Stimulated activated CD8-positive, alpha-beta memory T cell treated with anti-CD3 and anti-CD28 coated beads, Interleukin-4, amount 100 ng/mL, for 24 hours (primary cell): ENCODE measurements around the gene STRA8.

ENCODE experiments used
- DNase-seq: peaks from one replicate; pipeline ENCODE4 v3.0.0-alpha.2; 2020; ENCODE audit warnings: low read depth

Gene STRA8

GRCh38 chr7:135238112-135238744, 4.6 kb downstream of the STRA8 start:
- no peak for DNase-seq

- no peak for DNase-seq
Measured at GRCh38 chr7:135239263-135239662, 5.6 kb downstream of the STRA8 start.

GRCh38 chr7:135240441-135240840, 6.8 kb downstream of the STRA8 start:
- no peak for DNase-seq

- DNase-seq: no peak
Measured at GRCh38 chr7:135242096-135242684, 8.6 kb downstream of the STRA8 start.

GRCh38 chr7:135245226-135246190, 11.9 kb downstream of the STRA8 start:
- no peak for DNase-seq

- no peak for DNase-seq
Measured at GRCh38 chr7:135246191-135246825, 12.7 kb downstream of the STRA8 start.

GRCh38 chr7:135247746-135248471, 14.3 kb downstream of the STRA8 start:
- no peak for DNase-seq

- no peak for DNase-seq
Measured at GRCh38 chr7:135248546-135248945, 14.9 kb downstream of the STRA8 start.

- DNase-seq: no peak
Measured at GRCh38 chr7:135251496-135252391, 18.1 kb downstream of the STRA8 start.

GRCh38 chr7:135253851-135254771, 20.5 kb downstream of the STRA8 start:
- DNase-seq: no peak

GRCh38 chr7:135257790-135258189, 24.2 kb downstream of the STRA8 start:
- no peak for DNase-seq

- DNase-seq: no peak
Measured at GRCh38 chr7:135258585-135258984, 24.9 kb downstream of the STRA8 start.

GRCh38 chr7:135259702-135260101, 26.1 kb downstream of the STRA8 start:
- DNase-seq: no peak

GRCh38 chr7:135260470-135260869, 26.8 kb downstream of the STRA8 start:
- no peak for DNase-seq

- no peak for DNase-seq
Measured at GRCh38 chr7:135260930-135261721, 27.5 kb downstream of the STRA8 start.

- DNase-seq: no peak
Measured at GRCh38 chr7:135262623-135263320, 29.1 kb downstream of the STRA8 start.

GRCh38 chr7:135263321-135263970, 29.8 kb downstream of the STRA8 start:
- no peak for DNase-seq

- DNase-seq: no peak
Measured at GRCh38 chr7:135265637-135266036, 32.0 kb downstream of the STRA8 start.
